ENCODE measurements around the gene CMIP. TPM values are rescaled to one million over a fixed set of nuclear protein-coding genes. Genes with fewer than 3 reads are reported as not detected.
A peak's percentile ranks its signal among the peaks of the same experiment; 100 is the strongest.

Gene CMIP
- total RNA-seq, 1 donor, result 15.7 TPM

DNA sequence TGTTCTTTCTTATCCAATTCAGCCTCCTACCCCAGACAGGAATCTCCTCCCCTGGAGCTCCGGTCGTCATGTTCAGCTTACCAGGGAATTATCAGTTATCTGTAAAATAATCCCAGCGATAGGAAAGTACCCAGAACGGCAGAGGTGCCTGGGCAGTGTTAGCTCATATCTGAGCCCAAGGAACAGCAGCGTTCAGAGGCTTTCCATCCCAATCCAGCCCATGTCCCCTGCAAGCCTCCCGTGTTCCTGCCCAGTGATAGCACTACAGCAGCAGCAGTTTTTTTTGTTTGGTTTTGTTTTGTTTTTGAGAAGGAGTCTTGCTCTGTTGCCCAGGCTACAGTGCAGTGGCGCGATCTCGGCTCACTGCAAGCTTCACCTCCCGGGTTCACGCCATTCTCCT, 158.2 kb downstream of the CMIP start:
- TF ChIP-seq, protein P1, sequence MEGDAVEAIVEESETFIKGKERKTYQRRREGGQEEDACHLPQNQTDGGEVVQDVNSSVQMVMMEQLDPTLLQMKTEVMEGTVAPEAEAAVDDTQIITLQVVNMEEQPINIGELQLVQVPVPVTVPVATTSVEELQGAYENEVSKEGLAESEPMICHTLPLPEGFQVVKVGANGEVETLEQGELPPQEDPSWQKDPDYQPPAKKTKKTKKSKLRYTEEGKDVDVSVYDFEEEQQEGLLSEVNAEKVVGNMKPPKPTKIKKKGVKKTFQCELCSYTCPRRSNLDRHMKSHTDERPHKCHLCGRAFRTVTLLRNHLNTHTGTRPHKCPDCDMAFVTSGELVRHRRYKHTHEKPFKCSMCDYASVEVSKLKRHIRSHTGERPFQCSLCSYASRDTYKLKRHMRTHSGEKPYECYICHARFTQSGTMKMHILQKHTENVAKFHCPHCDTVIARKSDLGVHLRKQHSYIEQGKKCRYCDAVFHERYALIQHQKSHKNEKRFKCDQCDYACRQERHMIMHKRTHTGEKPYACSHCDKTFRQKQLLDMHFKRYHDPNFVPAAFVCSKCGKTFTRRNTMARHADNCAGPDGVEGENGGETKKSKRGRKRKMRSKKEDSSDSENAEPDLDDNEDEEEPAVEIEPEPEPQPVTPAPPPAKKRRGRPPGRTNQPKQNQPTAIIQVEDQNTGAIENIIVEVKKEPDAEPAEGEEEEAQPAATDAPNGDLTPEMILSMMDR (IDR thresholded peaks at IDR 0.05; ENCODE audit: insufficient read depth, low read length), result no peak
- no peak overlapping the region for H3K4me3 ChIP-seq (ENCODE audit: low read depth, low read length)
- DNase-seq (ENCODE audit: low read depth), result no peak

DNA sequence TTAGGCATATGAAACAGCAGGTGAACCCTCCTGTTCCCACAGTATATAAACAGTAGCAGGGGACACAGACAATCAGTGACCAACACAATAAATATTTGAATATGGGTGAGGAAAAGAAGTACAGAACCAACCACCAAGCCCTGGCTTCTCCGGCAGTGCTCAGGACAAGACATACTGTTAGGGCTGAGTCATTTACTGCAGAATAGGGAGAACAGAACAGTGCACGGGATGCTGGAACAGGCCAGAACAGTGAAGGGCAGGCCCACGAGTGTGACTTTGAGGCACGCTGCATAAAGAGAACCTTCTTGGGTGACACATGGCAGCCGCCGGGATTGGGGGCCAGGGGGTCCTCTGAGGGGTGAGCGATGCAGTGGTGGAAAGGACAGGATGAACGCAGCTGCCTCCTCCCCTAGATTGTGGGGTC, 160.4 kb downstream of the CMIP start:
- H3K4me3 ChIP-seq (ENCODE audit: low read depth, low read length), result no peak overlapping the region
- peak; percentile 60 for DNase-seq (ENCODE audit: low read depth)
- TF ChIP-seq, protein P1 (IDR thresholded peaks at IDR 0.05; ENCODE audit: insufficient read depth, low read length), result no peak

DNA sequence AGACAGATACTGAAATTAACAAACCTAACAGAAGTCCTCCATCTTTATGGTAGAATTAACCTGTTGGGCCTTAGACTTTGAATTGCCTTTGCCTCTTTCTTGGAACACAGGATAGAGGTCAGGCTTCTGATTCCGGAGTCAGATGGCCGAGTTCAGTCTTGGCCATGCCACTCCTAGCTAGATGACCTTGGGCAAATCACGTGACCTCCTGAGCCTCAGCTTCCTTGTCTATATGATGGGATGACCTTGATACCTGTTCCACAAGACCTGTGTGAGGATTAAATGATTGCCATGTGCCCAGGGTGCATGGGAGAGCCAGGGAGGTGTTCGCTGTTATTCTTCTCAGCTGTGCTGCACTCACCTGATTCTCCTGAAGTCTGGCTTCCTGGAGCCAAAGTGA, 161.4 kb downstream of the CMIP start:
- DNase-seq (ENCODE audit: low read depth), result no peak

DNA sequence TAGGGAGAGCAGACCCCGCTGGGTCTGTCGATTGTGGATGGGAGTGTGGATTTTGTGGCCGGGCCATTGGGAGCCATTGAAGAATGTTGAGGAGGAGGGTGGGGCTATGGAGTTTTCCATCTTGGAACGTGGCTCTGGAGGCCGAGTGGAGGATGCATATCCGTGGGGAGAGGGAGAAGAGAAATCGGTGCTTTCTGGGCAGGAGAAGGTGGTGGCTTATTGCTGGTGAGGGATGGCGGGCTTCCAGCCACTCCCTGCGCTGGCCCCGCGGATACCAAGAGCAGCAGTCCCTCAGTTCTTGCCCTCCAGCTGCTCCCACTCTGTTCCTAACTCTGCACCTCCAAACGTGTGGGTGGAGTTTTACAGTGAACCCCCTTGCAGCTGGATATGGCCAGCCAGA, 162.4 kb downstream of the CMIP start:
- TF ChIP-seq, protein P1 (IDR thresholded peaks at IDR 0.05; ENCODE audit: insufficient read depth, low read length), result no peak
- DNase-seq (ENCODE audit: low read depth), result no peak
- no peak overlapping the region for H3K4me3 ChIP-seq (ENCODE audit: low read depth, low read length)

More for the DNA sequence above, 161.4 kb downstream of the CMIP start:
- H3K4me3 ChIP-seq (ENCODE audit: low read depth, low read length), result no peak overlapping the region
- TF ChIP-seq, protein P1 (IDR thresholded peaks at IDR 0.05; ENCODE audit: insufficient read depth, low read length), result no peak

DNA sequence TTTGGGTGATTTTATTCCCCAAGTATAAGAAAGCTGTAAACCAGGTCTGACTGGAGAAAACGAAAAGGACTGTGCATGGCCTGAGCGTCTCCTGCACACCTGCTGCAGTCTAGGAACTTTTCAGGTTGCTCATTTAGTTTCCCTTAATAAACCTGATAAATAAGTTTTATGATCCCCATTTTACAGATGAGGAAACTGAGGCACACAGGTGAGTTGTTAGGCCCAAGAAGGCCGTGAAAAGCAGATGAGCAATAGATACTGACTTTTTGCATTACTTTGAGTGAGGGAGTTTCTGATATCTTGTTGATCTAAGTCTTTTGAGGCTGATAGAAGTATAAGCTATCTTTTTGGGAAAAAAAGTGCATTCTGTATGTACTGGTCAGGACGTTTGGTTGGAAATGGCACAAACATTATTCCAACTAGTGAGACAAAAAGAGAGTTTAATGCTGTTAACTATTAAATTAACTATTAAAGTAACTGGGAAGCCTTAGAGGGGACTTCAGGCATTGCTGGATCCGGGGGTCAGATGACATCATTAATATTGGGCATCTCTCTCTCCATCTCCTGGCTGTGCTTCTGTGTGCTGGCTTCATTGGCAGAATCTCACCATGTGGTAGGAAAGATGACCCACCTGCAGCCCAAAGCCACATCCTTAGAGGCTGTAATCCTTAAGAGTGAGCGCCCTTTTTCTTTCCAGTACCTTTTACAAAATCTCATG, 163.4 kb downstream of the CMIP start:
- H3K4me3 ChIP-seq (ENCODE audit: low read depth, low read length), result no peak overlapping the region
- TF ChIP-seq, protein P1 (IDR thresholded peaks at IDR 0.05; ENCODE audit: insufficient read depth, low read length), result no peak
- no peak for DNase-seq (ENCODE audit: low read depth)

DNA sequence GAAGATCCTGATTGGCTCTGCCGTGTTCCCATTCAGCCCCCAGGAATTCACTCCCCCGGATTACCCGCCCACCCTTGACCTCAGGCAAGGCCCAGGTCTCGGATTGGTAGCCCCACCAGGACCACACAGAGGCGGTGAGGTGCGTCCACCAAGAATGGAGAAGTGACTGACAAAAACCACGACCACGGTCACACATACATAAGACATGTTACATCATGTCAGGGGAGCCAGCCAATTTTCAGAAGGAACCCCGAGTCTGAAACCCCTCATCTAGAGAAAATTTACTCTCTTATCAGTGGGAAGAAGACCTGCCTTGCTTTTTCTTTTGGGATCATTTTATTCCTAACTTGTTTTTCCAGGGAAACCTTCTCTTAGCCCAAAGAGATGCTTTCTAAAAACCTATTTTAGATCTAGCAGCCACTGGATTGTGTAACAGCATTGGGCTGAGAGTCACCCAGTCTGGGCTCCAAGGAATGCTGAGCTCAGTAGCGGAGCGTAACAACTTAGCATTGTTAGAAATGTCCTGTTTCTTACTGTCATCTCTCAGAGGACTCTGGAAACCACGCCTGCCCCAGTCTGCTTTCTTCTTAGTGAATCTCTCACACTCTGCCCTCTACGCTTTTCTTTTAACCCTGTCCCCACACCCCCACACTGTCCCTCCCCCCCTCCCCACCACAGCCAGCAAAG, 164.1 kb downstream of the CMIP start:
- TF ChIP-seq, protein P1 (IDR thresholded peaks at IDR 0.05; ENCODE audit: insufficient read depth, low read length), result no peak
- no peak overlapping the region for H3K4me3 ChIP-seq (ENCODE audit: low read depth, low read length)
- peak; percentile 82 for DNase-seq (ENCODE audit: low read depth)
